ENCODE data around the gene BAHCC1.
A peak's percentile ranks its signal among the peaks of the same experiment; 100 is the strongest.

The BAHCC1 gene

GRCh38 chr17:81401723-81402529 lies 6.7 kb downstream of the BAHCC1 start:
- Histone ChIP-seq H3K9ac (ENCODE audit: low read depth, low read length, poor library complexity, severe bottlenecking) (peak overlapping the region; percentile 93), H3K4me2 (ENCODE audit: low read depth, low read length, poor library complexity, severe bottlenecking) (peak overlapping the region; percentile 79), H3K9me2 (replicated peaks; ENCODE audit: low read depth, low read length) (no peaks in the 10 kb centered on the region), H3K4me1 (ENCODE audit: insufficient read depth, low read length, poor library complexity, severe bottlenecking) (peaks cover 26% of the 10 kb centered on the region), H3F3A (ENCODE audit: low read depth) (no peaks in the 10 kb centered on the region), H3K9me3 (ENCODE audit: insufficient read depth, low read depth, low read length) (no peaks in the 10 kb centered on the region), H3K36me3 (ENCODE audit: insufficient read depth, low read length) (no peaks in the 10 kb centered on the region; the same call in 1 of the 2 replicates), H3K27me3 (ENCODE audit: insufficient read depth, low read length, poor library complexity, severe bottlenecking) (no peaks in the 10 kb centered on the region), H3K79me2 (ENCODE audit: insufficient read depth, low read length) (peaks cover 96% of the 10 kb centered on the region), H4K20me1 (ENCODE audit: insufficient read depth, low read length, poor library complexity, severe bottlenecking) (peaks cover 30% of the 10 kb centered on the region), H3K4me3 (ENCODE audit: low read length, poor library complexity, severe bottlenecking) (peak overlapping the region; percentile 81), H2AFZ (ENCODE audit: low read length) (no peak overlapping the region)
- no peak for TF ChIP-seq EZH2phosphoT487 (IDR thresholded peaks at IDR 0.05; ENCODE audit: borderline replicate concordance)
- TF ChIP-seq, protein P1, sequence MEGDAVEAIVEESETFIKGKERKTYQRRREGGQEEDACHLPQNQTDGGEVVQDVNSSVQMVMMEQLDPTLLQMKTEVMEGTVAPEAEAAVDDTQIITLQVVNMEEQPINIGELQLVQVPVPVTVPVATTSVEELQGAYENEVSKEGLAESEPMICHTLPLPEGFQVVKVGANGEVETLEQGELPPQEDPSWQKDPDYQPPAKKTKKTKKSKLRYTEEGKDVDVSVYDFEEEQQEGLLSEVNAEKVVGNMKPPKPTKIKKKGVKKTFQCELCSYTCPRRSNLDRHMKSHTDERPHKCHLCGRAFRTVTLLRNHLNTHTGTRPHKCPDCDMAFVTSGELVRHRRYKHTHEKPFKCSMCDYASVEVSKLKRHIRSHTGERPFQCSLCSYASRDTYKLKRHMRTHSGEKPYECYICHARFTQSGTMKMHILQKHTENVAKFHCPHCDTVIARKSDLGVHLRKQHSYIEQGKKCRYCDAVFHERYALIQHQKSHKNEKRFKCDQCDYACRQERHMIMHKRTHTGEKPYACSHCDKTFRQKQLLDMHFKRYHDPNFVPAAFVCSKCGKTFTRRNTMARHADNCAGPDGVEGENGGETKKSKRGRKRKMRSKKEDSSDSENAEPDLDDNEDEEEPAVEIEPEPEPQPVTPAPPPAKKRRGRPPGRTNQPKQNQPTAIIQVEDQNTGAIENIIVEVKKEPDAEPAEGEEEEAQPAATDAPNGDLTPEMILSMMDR (conservative IDR thresholded peaks at IDR 0.05; ENCODE audit: low read length) = peak; percentile 77

- Histone ChIP-seq H3K9ac (ENCODE audit: low read depth, low read length, poor library complexity, severe bottlenecking) (peak overlapping the region; percentile 93), H2AFZ (ENCODE audit: low read length) (no peak overlapping the region), H3K27me3 (ENCODE audit: insufficient read depth, low read length, poor library complexity, severe bottlenecking) (no peaks in the 10 kb centered on the region), H4K20me1 (ENCODE audit: insufficient read depth, low read length, poor library complexity, severe bottlenecking) (peaks cover 36% of the 10 kb centered on the region), H3K4me1 (ENCODE audit: insufficient read depth, low read length, poor library complexity, severe bottlenecking) (peaks cover 26% of the 10 kb centered on the region), H3K9me3 (ENCODE audit: insufficient read depth, low read depth, low read length) (no peaks in the 10 kb centered on the region), H3K36me3 (ENCODE audit: insufficient read depth, low read length) (no peaks in the 10 kb centered on the region; the same call in 1 of the 2 replicates), H3K4me2 (ENCODE audit: low read depth, low read length, poor library complexity, severe bottlenecking) (peak overlapping the region; percentile 79), H3K79me2 (ENCODE audit: insufficient read depth, low read length) (peaks cover 96% of the 10 kb centered on the region), H3F3A (ENCODE audit: low read depth) (no peaks in the 10 kb centered on the region), H3K4me3 (ENCODE audit: low read length, poor library complexity, severe bottlenecking) (peak overlapping the region; percentile 81), H3K9me2 (replicated peaks; ENCODE audit: low read depth, low read length) (no peaks in the 10 kb centered on the region)
- TF ChIP-seq, protein P1 (conservative IDR thresholded peaks at IDR 0.05; ENCODE audit: low read length) = no peak
- no peak for TF ChIP-seq EZH2phosphoT487 (IDR thresholded peaks at IDR 0.05; ENCODE audit: borderline replicate concordance)
Measured at GRCh38 chr17:81402530-81402941, 7.3 kb downstream of the BAHCC1 start.

GRCh38 chr17:81402981-81403467 lies 7.8 kb downstream of the BAHCC1 start:
- Histone ChIP-seq H3K4me3 (ENCODE audit: low read length, poor library complexity, severe bottlenecking) (peak overlapping the region; percentile 81), H3K4me2 (ENCODE audit: low read depth, low read length, poor library complexity, severe bottlenecking) (peak overlapping the region; percentile 79)

More at GRCh38 chr17:81402981-81403467, 7.8 kb downstream of the BAHCC1 start:
- H3K9ac ChIP-seq (ENCODE audit: low read depth, low read length, poor library complexity, severe bottlenecking) = peak overlapping the region; percentile 93
- H3K79me2 ChIP-seq (ENCODE audit: insufficient read depth, low read length) = peaks cover 96% of the 10 kb centered on the region
- no peaks in the 10 kb centered on the region for H3K9me2 ChIP-seq (replicated peaks; ENCODE audit: low read depth, low read length)
- peaks cover 41% of the 10 kb centered on the region for H4K20me1 ChIP-seq (ENCODE audit: insufficient read depth, low read length, poor library complexity, severe bottlenecking)
- no peaks in the 10 kb centered on the region; the same call in 1 of the 2 replicates for H3K36me3 ChIP-seq (ENCODE audit: insufficient read depth, low read length)
- peaks cover 22% of the 10 kb centered on the region for H3K4me1 ChIP-seq (ENCODE audit: insufficient read depth, low read length, poor library complexity, severe bottlenecking)
- no peak overlapping the region for H2AFZ ChIP-seq (ENCODE audit: low read length)
- no peaks in the 10 kb centered on the region for H3F3A ChIP-seq (ENCODE audit: low read depth)
- TF ChIP-seq, protein P1 (conservative IDR thresholded peaks at IDR 0.05; ENCODE audit: low read length) = 0 out of 2 replicates have a peak, but pooled peaks have one; percentile 30
- no peak for TF ChIP-seq EZH2phosphoT487 (IDR thresholded peaks at IDR 0.05; ENCODE audit: borderline replicate concordance)
- H3K27me3 ChIP-seq (ENCODE audit: insufficient read depth, low read length, poor library complexity, severe bottlenecking) = no peaks in the 10 kb centered on the region
- no peaks in the 10 kb centered on the region for H3K9me3 ChIP-seq (ENCODE audit: insufficient read depth, low read depth, low read length)
